ENCODE results near the gene FAT4.

Gene FAT4, protein sequence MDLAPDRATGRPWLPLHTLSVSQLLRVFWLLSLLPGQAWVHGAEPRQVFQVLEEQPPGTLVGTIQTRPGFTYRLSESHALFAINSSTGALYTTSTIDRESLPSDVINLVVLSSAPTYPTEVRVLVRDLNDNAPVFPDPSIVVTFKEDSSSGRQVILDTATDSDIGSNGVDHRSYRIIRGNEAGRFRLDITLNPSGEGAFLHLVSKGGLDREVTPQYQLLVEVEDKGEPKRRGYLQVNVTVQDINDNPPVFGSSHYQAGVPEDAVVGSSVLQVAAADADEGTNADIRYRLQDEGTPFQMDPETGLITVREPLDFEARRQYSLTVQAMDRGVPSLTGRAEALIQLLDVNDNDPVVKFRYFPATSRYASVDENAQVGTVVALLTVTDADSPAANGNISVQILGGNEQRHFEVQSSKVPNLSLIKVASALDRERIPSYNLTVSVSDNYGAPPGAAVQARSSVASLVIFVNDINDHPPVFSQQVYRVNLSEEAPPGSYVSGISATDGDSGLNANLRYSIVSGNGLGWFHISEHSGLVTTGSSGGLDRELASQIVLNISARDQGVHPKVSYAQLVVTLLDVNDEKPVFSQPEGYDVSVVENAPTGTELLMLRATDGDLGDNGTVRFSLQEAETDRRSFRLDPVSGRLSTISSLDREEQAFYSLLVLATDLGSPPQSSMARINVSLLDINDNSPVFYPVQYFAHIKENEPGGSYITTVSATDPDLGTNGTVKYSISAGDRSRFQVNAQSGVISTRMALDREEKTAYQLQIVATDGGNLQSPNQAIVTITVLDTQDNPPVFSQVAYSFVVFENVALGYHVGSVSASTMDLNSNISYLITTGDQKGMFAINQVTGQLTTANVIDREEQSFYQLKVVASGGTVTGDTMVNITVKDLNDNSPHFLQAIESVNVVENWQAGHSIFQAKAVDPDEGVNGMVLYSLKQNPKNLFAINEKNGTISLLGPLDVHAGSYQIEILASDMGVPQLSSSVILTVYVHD (N-terminal part only)

GRCh38 chr4:125314676-125315575, at the start of gene FAT4:
TSS of gene FAT4 (plus strand) at chr4:125314955. CDS start at chr4:125316412, 1,457 bp downstream.
- DNase-seq, result peak; percentile 55

- no peak for DNase-seq
Measured at GRCh38 chr4:125265846-125266245, 48.9 kb upstream of the FAT4 start.

GRCh38 chr4:125266901-125267604, 47.7 kb upstream of the FAT4 start:
- DNase-seq, result no peak

- no peak for DNase-seq
Measured at GRCh38 chr4:125267630-125268029, 47.1 kb upstream of the FAT4 start.

DNA sequence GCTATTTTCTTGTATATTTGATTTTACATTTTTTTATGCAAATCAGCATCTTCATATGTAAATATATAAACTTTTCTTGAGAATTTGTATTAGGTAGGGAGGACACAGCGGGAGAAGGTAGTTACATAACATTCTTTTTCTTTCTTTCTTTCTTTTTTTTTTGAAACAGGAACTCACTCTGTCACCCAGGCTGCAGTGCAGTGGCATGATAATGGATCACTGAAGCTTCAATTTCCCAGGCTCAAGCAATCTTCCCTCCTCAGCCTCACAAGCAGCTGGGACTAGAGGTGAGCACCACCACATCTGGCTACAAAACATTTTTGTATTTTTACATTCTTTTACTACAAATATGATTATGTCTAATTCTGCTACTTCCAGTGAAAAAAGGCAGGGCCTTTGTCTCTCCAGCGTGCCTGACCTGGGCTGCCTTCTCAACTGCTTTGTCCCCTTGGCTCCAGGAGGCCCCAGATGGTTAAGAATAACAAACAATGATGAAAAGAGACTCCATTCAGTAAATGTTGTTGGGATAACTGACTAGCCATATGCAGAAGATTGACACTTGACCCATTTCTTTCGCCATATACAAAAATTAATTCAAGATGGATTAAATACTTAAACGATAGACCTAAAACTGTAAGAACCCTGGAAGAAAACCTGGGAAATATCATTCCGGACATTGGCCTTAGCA, 46.5 kb upstream of the FAT4 start:
- no peak for DNase-seq

DNA sequence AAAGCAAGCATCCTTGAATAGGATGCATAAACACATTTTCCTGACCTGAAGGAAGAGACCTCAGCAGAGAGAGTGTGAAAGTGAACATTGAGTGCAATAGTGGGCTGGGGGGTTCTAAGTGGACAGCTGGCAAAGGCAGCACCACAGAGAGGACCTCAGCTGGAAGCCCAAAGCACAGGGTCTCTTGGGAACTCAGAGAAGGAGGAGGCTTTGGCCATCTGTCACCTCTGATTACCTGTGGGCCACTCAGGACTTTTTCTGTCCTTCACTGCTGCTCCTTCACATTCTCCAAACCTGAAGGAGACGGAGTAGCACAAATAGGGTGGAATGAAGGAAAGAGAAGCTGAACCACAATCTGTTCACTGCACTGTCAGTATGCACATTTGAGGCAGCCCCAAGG, 37.9 kb upstream of the FAT4 start:
- no peak for DNase-seq

GRCh38 chr4:125277790-125278189, 37.0 kb upstream of the FAT4 start:
- DNase-seq, result no peak

DNA sequence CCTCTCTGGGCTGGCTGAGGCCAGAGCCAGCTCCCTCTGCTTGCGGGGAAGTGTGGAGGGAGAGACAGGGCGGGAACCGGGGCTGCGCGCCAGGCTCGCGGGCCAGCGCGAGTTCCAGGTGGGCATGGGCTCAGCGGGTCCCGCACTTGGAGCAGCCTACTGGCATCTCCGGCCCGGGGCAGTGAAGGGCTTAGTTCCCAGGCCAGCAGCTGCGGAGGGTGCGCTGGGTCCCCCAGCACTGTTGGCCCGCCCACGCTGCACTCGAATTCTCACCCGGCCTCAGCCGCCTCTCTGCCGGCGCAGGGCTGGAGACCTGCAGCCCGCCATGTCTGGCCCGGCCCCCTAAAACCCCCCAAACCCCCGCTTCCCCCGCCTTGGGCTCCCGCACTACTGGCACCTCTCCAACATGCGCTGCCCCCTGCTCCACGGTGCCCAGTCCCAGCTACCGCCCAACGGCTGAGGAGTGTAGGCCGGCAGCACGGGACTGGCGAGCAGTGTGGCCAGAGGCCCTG, 33.8 kb upstream of the FAT4 start:
- DNase-seq, result no peak

DNA sequence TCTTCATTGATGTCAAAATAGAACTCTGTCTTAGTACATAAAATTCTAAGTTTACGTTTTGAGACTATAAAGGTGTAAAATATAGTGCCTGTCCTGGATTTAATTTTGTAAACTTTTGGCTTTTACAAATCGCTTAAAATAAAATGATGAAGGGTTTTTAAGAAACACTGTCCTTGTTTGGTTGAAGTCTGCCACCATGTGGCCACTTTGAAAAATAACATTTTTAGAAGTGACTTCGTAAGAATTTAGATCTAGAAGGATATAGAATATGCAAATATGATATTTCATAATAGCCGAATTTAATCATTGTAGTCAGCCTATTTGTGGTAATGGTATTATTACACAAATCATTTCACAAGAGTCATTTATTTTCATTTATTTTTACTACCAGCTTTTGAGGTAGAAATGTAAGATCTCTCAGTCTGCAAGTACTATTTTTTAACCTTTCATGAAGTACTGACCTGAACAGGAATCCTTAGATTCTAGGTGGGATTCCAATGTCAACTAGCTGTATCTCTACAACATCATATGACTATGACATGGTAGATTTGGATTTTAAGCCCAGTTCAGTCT, 31.0 kb upstream of the FAT4 start:
- DNase-seq, result peak; percentile 28

- no peak for DNase-seq
Measured at GRCh38 chr4:125297116-125297515, 17.6 kb upstream of the FAT4 start.

DNA sequence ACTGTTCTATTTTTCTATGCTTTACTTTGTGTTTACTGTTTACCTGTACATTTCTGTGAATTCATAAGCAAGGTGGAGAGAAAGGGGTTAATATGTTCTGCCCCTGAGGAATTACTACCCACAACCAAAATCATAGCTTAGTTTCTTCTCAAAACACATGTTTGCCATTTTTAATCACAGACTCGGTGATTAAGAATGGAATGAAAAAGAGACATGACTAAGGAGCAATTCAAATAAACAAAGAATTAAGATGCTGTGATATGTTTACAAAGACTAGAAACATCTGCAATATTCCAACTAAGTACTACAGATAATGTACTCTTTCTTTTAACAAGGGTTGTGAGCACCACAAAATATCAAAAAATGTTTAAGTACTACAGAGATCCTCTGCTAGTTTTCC, 11.7 kb upstream of the FAT4 start:
- no peak for DNase-seq

DNA sequence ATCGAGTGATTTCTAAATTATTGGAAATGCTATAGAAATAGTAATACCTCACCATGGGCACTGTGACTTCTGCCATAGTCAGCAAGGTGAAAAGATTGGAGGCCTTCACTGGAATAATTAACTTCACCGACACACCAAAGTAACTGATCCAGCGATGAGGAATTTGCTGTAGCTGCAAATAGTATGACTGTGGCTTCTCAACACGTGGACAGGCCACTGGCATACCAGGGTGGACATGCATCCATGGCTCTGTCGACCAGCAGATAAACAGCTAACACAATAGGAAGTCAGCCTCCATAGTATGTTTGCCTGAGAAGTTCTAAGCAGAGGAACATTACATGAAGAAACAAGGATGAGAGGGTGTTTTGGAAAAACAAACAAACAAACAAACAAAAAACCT, 10.9 kb upstream of the FAT4 start:
- DNase-seq, result no peak

GRCh38 chr4:125306112-125306511, 8.6 kb upstream of the FAT4 start:
- no peak for DNase-seq

GRCh38 chr4:125306533-125306932, 8.2 kb upstream of the FAT4 start:
- DNase-seq, result no peak

DNA sequence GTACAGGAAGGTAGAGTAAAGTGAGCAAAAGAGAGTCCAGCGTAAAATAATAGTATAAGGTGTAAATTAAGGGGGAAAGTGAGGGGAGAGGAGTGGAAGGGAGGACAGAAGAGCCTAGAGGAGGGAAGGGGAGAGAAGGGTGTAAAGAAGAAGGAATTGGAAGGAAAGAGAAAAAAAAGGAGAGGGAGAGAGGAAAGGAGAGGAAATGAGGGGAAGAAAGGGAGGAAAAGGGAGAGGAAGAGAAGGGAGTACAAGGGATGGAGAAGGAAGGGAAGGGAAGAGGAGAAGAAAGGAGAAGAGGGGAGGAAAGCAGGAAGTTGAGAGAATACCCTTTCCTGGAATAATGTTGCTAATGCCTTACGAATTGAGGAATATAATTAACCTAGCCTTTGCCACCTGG, 3.3 kb upstream of the FAT4 start:
- no peak for DNase-seq

DNA sequence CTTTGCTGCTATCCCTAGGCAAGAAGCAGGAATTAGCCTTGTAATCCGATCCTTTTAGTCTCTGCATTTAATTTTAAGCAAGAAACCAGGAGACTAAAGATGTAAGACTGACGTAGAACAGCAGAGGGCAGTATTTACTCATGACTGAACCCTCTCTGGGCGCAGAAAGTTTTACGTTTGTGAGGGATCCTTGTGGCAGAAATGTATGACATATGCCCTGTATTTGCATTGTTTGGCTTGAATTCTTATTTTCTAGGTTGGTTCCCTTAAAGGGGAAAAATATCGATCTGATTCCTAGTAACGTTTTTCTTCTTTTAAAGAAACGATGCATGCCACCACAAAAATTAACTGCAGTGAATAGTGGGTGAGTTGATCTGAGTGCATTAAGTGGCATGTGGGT, 1.3 kb upstream of the FAT4 start:
- peak; percentile 76 for DNase-seq

DNA sequence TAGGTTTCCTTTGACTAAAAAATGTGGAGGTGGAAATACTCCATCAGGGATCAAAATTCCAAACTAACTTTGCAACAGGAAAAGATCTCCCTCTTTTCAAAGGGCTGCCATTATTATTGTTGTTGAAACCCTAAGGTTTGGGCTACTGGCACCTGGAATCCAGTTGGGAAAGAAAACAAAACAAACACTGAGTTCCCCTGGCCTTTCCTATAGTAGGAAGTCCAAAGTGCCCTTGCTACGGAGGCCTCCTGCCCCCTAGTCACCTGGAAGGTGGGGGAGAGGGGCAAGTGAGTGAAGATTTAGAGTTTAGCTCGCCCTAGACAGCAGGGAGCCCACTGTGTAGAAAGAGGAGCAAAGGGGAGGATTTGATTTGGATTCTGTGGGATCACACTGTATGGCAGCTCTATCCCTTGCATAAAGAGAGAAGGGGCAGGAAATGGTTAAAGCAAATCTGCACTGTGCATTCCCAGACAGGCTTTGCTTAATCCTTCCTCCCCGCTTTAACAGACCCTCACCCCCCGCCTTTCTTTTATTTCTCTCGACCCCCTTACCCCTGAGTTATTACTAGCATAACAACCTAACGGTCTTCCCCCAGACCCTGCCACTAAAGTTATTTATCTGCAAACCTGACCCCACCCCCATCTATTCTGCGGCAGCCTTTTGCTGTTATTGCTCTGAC, 627 bp upstream of the FAT4 start:
- no peak for DNase-seq

DNA sequence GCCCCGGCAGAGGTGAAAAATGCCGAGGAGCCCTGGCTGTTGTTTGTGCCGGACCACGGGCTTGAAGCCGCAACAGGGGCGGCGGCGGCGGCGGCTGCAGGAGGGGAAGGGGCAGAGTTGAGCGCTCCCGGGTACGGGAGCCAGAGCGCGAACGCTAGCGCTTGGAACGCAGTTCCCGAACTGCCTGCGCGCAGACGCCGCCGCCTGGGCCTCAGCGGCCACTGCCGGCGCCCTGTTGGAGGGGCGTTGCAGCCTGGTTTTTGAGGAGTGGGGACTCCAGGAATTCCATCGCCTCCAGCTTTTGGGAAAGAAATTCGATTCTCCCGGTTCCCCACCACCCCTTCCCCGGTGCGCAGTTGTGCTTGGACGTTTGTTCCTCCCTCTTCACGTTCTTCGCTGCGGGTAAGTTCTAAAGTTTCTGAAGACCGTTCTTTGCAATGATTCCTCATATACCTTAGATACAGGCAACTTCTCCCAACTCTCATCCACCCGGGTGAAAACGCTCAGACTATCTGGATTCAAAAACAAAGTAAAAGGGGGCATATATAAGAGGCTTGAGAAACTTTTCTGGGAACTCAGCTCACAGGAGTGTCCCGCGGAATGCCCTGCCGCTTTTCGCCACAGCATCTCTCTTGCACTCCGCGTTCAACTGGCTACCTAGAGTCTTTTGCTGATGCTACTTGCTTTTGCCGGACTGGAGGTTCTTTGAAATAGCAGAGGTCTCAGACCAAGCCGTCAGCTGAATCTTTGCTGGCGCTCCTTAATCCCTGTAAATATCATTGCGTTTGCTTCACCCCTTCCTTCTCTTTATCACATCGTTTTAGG, 1.0 kb downstream of the FAT4 start:
- no peak for DNase-seq

- DNase-seq, result no peak
Measured at GRCh38 chr4:125316401-125316790, 1.6 kb downstream of the FAT4 start.
